GM23338 (cell line): ENCODE measurements around the gene B3GAT2. TPM values are rescaled to one million over a fixed set of nuclear protein-coding genes. Genes with fewer than 3 reads are reported as not detected.
A peak's percentile ranks its signal among the peaks of the same experiment; 100 is the strongest.

Source experiments
- ATAC-seq: fragments of 200-7000 bp; cut with Tn5 transposase; 3 replicates; pipeline ENCODE4 v1.9.1; 2020
- DNase-seq: peaks from one replicate; pipeline ENCODE4 v3.0.0-alpha.2; 2015; ENCODE audit warnings: low spot score
- H2AFZ ChIP-seq: fragments of 200-600 bp; sonication (generic); 2 replicates; pipeline ENCODE4 v1.8.0; 2016; ENCODE audit warnings: antibody characterized with exemption, mild to moderate bottlenecking, moderate library complexity
- H3F3A ChIP-seq: fragments of 200-600 bp; sonication (generic); replicated peaks from 2 replicates; pipeline ENCODE4 v1.8.0; 2017; ENCODE audit warnings: antibody characterized with exemption, mixed run types, low read depth
- H3K27ac ChIP-seq: fragments of 200-600 bp; sonication (generic); 2 replicates; pipeline ENCODE4 v1.6.1; 2016; ENCODE audit warnings: low read depth
- H3K27me3 ChIP-seq: fragments of 200-600 bp; sonication (generic); 2 replicates; pipeline ENCODE4 v1.8.0; 2016; ENCODE audit warnings: mild to moderate bottlenecking, mixed run types, moderate library complexity; ENCODE audit not compliant: insufficient read depth
- H3K36me3 ChIP-seq: fragments of 200-600 bp; sonication (generic); 2 replicates; pipeline ENCODE4 v1.8.0; 2016; ENCODE audit warnings: mild to moderate bottlenecking; ENCODE audit not compliant: insufficient read depth
- H3K4me1 ChIP-seq: fragments of 200-600 bp; sonication (generic); 2 replicates; pipeline ENCODE4 v1.8.0; 2016; ENCODE audit warnings: mild to moderate bottlenecking, moderate library complexity; ENCODE audit not compliant: insufficient read depth
- H3K4me2 ChIP-seq: fragments of 200-600 bp; sonication (generic); 2 replicates; pipeline ENCODE4 v1.7.1; 2017; ENCODE audit warnings: mixed run types
- H3K4me3 ChIP-seq: fragments of 200-600 bp; sonication (generic); 2 replicates; pipeline ENCODE4 v1.6.1; 2016; ENCODE audit warnings: mixed run types
- H3K79me2 ChIP-seq: fragments of 200-600 bp; sonication (generic); replicated peaks from 2 replicates; pipeline ENCODE4 v1.8.0; 2017; ENCODE audit warnings: mild to moderate bottlenecking; ENCODE audit not compliant: insufficient read depth
- H3K9me2 ChIP-seq: fragments of 200-600 bp; sonication (generic); 2 replicates; pipeline ENCODE4 v1.8.0; 2017; ENCODE audit not compliant: insufficient read depth
- H4K20me1 ChIP-seq: fragments of 200-600 bp; sonication (generic); replicated peaks from 2 replicates; pipeline ENCODE4 v1.8.0; 2017; ENCODE audit warnings: mild to moderate bottlenecking; ENCODE audit not compliant: insufficient read depth
- H3K27ac Mint-ChIP-seq: 2 replicates; pipeline ENCODE4 v1.8.0; 2020; ENCODE audit warnings: inconsistent platforms, mild to moderate bottlenecking, moderate library complexity, mixed read lengths
- H3K27me3 Mint-ChIP-seq: 3 replicates; pipeline ENCODE4 v1.8.0; 2022; ENCODE audit warnings: low read depth, mild to moderate bottlenecking, moderate library complexity, mixed read lengths, inconsistent platforms; ENCODE audit not compliant: insufficient read depth, poor library complexity
- H3K36me3 Mint-ChIP-seq: 3 replicates; pipeline ENCODE4 v1.8.0; 2021; ENCODE audit warnings: low read depth, mild to moderate bottlenecking, inconsistent platforms, moderate library complexity, mixed read lengths
- H3K4me1 Mint-ChIP-seq: 3 replicates; pipeline ENCODE4 v1.8.0; 2020; ENCODE audit warnings: mild to moderate bottlenecking, inconsistent platforms, mixed read lengths
- H3K4me3 Mint-ChIP-seq: 3 replicates; pipeline ENCODE4 v1.8.0; 2021; ENCODE audit warnings: moderate library complexity, mild to moderate bottlenecking, inconsistent platforms, mixed read lengths
- H3K9me3 Mint-ChIP-seq: 3 replicates; pipeline ENCODE4 v1.8.0; 2020; ENCODE audit warnings: moderate library complexity, mild to moderate bottlenecking, inconsistent platforms, mixed read lengths
- CREB1 ChIP-seq: fragments of 250-450 bp; sonication (Bioruptor Pico); IDR thresholded peaks from 2 replicates; pipeline ENCODE4 v1.5.0; 2020; ENCODE audit warnings: low read depth, mild to moderate bottlenecking, moderate library complexity
- EZH2 ChIP-seq: fragments of 200-600 bp; sonication (generic); IDR thresholded peaks from one replicate; pipeline ENCODE4 v1.8.0; 2017; ENCODE audit warnings: antibody characterized with exemption, mild to moderate bottlenecking, low read depth; ENCODE audit not compliant: unreplicated experiment
- EZH2phosphoT487 ChIP-seq: fragments of 200-600 bp; sonication (generic); IDR thresholded peaks from one replicate; pipeline ENCODE4 v1.8.1; 2018; ENCODE audit warnings: antibody characterized with exemption; ENCODE audit not compliant: unreplicated experiment
- NANOG ChIP-seq: IDR thresholded peaks from 2 replicates; pipeline ENCODE4 v1.6.1; 2016; ENCODE audit warnings: antibody characterized with exemption, borderline replicate concordance
- POLR2AphosphoS5 ChIP-seq: IDR thresholded peaks from 2 replicates; pipeline ENCODE4 v1.6.1; 2016; ENCODE audit warnings: antibody characterized with exemption, low read depth
- polyA plus RNA-seq: library from polyadenylated mRNA; unstranded; fragments of >200 nt; fragmentation: Nextera tagmentation; extraction: Ambion mirVana; gene quantifications from 2 replicates; pipeline ENCODE4 v1.2.1, GENCODE V29; 2016
- total RNA-seq: library from RNA; depleted of rRNA; stranded (reverse); fragments of >200 nt; shearing (Covaris generic); gene quantifications from 2 replicates; pipeline ENCODE4 v1.2.3, GENCODE V29; 2014
- TF ChIP-seq, protein P1 (sequence below): fragments of 250-450 bp; sonication (Bioruptor Pico); IDR thresholded peaks from 2 replicates; pipeline ENCODE4 v1.5.0; 2020; ENCODE audit warnings: mild to moderate bottlenecking, moderate library complexity
- TF ChIP-seq, protein P2 (sequence below): IDR thresholded peaks from 2 replicates; pipeline ENCODE4 v1.6.1; 2016; ENCODE audit warnings: antibody characterized with exemption

Gene B3GAT2
- total and polyA plus RNA-seq, 2 experiments from 2014 or later = 1.7 to 1.8 TPM

DNA sequence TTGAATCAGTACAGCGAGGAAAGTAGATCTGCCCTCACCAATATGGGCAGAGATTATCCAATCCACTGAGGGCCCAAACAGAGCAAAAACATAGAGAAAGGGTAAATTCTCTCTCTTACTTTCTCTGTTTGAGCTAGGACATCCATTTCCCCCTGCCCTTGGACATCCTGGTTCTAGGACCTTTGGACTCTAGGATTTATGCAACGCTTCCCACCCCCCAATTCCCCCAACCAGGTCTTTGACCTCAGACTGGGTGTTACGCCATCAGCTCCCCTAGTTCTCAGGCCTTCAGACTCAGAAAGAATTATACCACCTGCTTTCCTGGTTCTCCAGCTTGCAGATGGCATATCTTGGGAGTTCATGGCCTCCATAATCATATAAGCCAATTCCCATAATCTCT lies 10.2 kb upstream of the B3GAT2 start (continued):
- TF ChIP-seq, protein P1, sequence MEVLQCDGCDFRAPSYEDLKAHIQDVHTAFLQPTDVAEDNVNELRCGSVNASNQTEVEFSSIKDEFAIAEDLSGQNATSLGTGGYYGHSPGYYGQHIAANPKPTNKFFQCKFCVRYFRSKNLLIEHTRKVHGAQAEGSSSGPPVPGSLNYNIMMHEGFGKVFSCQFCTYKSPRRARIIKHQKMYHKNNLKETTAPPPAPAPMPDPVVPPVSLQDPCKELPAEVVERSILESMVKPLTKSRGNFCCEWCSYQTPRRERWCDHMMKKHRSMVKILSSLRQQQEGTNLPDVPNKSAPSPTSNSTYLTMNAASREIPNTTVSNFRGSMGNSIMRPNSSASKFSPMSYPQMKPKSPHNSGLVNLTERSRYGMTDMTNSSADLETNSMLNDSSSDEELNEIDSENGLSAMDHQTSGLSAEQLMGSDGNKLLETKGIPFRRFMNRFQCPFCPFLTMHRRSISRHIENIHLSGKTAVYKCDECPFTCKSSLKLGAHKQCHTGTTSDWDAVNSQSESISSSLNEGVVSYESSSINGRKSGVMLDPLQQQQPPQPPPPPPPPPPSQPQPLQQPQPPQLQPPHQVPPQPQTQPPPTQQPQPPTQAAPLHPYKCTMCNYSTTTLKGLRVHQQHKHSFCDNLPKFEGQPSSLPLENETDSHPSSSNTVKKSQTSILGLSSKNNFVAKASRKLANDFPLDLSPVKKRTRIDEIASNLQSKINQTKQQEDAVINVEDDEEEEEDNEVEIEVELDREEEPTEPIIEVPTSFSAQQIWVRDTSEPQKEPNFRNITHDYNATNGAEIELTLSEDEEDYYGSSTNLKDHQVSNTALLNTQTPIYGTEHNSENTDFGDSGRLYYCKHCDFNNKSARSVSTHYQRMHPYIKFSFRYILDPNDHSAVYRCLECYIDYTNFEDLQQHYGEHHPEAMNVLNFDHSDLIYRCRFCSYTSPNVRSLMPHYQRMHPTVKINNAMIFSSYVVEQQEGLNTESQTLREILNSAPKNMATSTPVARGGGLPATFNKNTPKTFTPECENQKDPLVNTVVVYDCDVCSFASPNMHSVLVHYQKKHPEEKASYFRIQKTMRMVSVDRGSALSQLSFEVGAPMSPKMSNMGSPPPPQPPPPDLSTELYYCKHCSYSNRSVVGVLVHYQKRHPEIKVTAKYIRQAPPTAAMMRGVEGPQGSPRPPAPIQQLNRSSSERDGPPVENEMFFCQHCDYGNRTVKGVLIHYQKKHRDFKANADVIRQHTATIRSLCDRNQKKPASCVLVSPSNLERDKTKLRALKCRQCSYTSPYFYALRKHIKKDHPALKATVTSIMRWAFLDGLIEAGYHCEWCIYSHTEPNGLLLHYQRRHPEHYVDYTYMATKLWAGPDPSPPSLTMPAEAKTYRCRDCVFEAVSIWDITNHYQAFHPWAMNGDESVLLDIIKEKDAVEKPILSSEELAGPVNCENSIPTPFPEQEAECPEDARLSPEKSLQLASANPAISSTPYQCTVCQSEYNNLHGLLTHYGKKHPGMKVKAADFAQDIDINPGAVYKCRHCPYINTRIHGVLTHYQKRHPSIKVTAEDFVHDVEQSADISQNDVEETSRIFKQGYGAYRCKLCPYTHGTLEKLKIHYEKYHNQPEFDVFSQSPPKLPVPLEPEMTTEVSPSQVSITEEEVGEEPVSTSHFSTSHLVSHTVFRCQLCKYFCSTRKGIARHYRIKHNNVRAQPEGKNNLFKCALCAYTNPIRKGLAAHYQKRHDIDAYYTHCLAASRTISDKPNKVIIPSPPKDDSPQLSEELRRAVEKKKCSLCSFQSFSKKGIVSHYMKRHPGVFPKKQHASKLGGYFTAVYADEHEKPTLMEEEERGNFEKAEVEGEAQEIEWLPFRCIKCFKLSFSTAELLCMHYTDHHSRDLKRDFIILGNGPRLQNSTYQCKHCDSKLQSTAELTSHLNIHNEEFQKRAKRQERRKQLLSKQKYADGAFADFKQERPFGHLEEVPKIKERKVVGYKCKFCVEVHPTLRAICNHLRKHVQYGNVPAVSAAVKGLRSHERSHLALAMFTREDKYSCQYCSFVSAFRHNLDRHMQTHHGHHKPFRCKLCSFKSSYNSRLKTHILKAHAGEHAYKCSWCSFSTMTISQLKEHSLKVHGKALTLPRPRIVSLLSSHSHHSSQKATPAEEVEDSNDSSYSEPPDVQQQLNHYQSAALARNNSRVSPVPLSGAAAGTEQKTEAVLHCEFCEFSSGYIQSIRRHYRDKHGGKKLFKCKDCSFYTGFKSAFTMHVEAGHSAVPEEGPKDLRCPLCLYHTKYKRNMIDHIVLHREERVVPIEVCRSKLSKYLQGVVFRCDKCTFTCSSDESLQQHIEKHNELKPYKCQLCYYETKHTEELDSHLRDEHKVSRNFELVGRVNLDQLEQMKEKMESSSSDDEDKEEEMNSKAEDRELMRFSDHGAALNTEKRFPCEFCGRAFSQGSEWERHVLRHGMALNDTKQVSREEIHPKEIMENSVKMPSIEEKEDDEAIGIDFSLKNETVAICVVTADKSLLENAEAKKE (CRISPR knock-in tag) = no peak
- TF ChIP-seq EZH2phosphoT487 (no peak), NANOG (no peak), POLR2AphosphoS5 (no peak), CREB1 (CRISPR knock-in tag) (no peak), EZH2 (no peak)
- TF ChIP-seq, protein P2, sequence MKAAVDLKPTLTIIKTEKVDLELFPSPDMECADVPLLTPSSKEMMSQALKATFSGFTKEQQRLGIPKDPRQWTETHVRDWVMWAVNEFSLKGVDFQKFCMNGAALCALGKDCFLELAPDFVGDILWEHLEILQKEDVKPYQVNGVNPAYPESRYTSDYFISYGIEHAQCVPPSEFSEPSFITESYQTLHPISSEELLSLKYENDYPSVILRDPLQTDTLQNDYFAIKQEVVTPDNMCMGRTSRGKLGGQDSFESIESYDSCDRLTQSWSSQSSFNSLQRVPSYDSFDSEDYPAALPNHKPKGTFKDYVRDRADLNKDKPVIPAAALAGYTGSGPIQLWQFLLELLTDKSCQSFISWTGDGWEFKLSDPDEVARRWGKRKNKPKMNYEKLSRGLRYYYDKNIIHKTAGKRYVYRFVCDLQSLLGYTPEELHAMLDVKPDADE = no peak

DNA sequence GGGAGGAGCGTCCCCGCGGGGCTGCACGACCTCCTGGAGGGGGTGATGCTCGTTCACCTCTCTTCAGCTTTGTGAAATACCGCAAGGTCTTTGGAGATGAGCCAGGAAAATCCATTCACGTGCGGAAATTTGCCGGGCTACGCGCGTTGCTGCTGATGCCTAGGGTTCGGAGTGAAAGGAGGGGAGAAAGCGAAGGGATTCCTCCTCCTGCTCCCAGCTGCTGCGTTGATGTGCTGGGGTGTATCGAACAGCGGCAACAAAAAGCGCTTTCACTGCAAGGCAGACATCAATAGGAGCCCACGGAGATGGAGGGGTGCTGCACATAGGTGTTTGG lies 391 bp upstream of the B3GAT2 start:
- ATAC-seq = peak; percentile 2
- Histone ChIP-seq H3K4me1 (peaks cover 13% of the 10 kb centered on the region), H3K79me2 (no peaks in the 10 kb centered on the region), H3K4me3 (peak overlapping the region; percentile 82), H3K9me2 (no peaks in the 10 kb centered on the region), H4K20me1 (no peaks in the 10 kb centered on the region), H2AFZ (peak overlapping the region; percentile 99), H3K27ac (no peak overlapping the region), H3F3A (no peaks in the 10 kb centered on the region), H3K27me3 (peaks cover 67% of the 10 kb centered on the region), H3K36me3 (no peaks in the 10 kb centered on the region), H3K4me2 (peak overlapping the region; percentile 96)
- H3K36me3 Mint-ChIP-seq = no peaks in the 10 kb centered on the region; the same call in 2 of the 3 replicates
- peaks cover 46% of the 10 kb centered on the region for H3K27me3 Mint-ChIP-seq
- DNase-seq = peak; percentile 48
- no peaks in the 10 kb centered on the region; the same call in 2 of the 3 replicates for H3K9me3 Mint-ChIP-seq
- TF ChIP-seq EZH2 (peak; percentile 3), NANOG (no peak)
- H3K4me1 Mint-ChIP-seq = peaks cover 29% of the 10 kb centered on the region
- H3K4me3 Mint-ChIP-seq = peak overlapping the region; percentile 77
- no peak overlapping the region for H3K27ac Mint-ChIP-seq
